CD4-positive, CD25-positive, alpha-beta regulatory T cell (primary cell): ENCODE measurements around the gene PDIK1L. TPM values are rescaled to one million over a fixed set of nuclear protein-coding genes. Genes with fewer than 3 reads are reported as not detected.
A peak's percentile ranks its signal among the peaks of the same experiment; 100 is the strongest.

ENCODE experiments used
- ATAC-seq, 2 donors: fragments of 150-1000 bp; cut with Tn5 transposase; one replicate each; pipeline ENCODE4 v1.10.0; 2021; ENCODE audit warnings: low read depth in 2 of 2, moderate number of reproducible peaks in 2 of 2, moderate library complexity in 1 of 2
- DNase-seq, 3 donors: peaks; one replicate each; pipeline versions ENCODE4 v3.0.0 to v3.0.0-alpha.2; 2012 to 2022; ENCODE audit warnings: mixed read lengths in 1 of 3
- H3K27ac ChIP-seq: one replicate; pipeline ENCODE4 v1.7.0; 2013; ENCODE audit warnings: mild to moderate bottlenecking, low read length; ENCODE audit not compliant: insufficient read depth, poor library complexity, severe bottlenecking
- H3K27me3 ChIP-seq: one replicate; pipeline ENCODE4 v1.7.0; 2013; ENCODE audit warnings: low read length; ENCODE audit not compliant: control insufficient read depth, insufficient read depth
- H3K36me3 ChIP-seq: one replicate; pipeline ENCODE4 v1.7.0; 2013; ENCODE audit warnings: mild to moderate bottlenecking, low read length, moderate library complexity; ENCODE audit not compliant: control insufficient read depth, insufficient read depth
- H3K4me1 ChIP-seq: 2 replicates; pipeline ENCODE4 v1.7.0; 2013; ENCODE audit warnings: mild to moderate bottlenecking, low read length; ENCODE audit not compliant: insufficient read depth, control insufficient read depth, poor library complexity, severe bottlenecking
- H3K4me3 ChIP-seq: one replicate; pipeline ENCODE4 v1.7.0; 2013; ENCODE audit warnings: low read depth, mild to moderate bottlenecking, low read length, moderate library complexity
- H3K9me3 ChIP-seq, 2 experiments: 1 replicate in 1 of 2; 2 replicates in 1 of 2; pipeline ENCODE4 v1.7.0; 2013; ENCODE audit warnings: low read length in 2 of 2, mild to moderate bottlenecking in 1 of 2, moderate library complexity in 1 of 2; ENCODE audit not compliant: control insufficient read depth in 2 of 2
- H3K27ac Mint-ChIP-seq, 3 donors: one replicate each; pipeline ENCODE4 v1.8.0; 2020 to 2022; ENCODE audit warnings: mild to moderate bottlenecking in 3 of 3, mixed read lengths in 3 of 3, moderate library complexity in 2 of 3
- H3K27me3 Mint-ChIP-seq: one replicate; pipeline ENCODE4 v1.8.0; 2022; ENCODE audit warnings: mild to moderate bottlenecking, mixed read lengths
- H3K36me3 Mint-ChIP-seq: one replicate; pipeline ENCODE4 v1.8.0; 2020; ENCODE audit warnings: mixed read lengths
- H3K4me1 Mint-ChIP-seq, 4 donors: one replicate each; pipeline ENCODE4 v1.8.0; 2020 to 2022; ENCODE audit warnings: mixed read lengths in 4 of 4, mild to moderate bottlenecking in 1 of 4
- H3K4me3 Mint-ChIP-seq, 4 donors: one replicate each; pipeline ENCODE4 v1.8.0; 2020 to 2022; ENCODE audit warnings: mild to moderate bottlenecking in 4 of 4, mixed read lengths in 4 of 4, moderate library complexity in 3 of 4
- H3K9me3 Mint-ChIP-seq, 7 donors: one replicate each; pipeline ENCODE4 v1.8.0; 2020 to 2022; ENCODE audit warnings: mixed read lengths in 7 of 7, mild to moderate bottlenecking in 3 of 7, moderate library complexity in 2 of 7
- polyA plus RNA-seq, 4 donors: library from polyadenylated mRNA; unstranded; fragments of 300-500 nt; fragmentation: Illumina TruSeq; gene quantifications; one replicate each; pipeline ENCODE4 v1.2.3, GENCODE V29; 2021
- total RNA-seq: library from RNA; stranded (reverse); gene quantifications from one replicate; pipeline ENCODE4 v1.2.3, GENCODE V29; 2022

Gene PDIK1L
- total and polyA plus RNA-seq, 5 donors from 2014 or later = 5.1 to 11.1 (median 7.0) TPM

GRCh38 chr1:26161415-26162219 lies 50.0 kb downstream of the PDIK1L start:
- DNase-seq = peak in 1 of 3 donors; percentile 56
- peaks cover 50% of the 10 kb centered on the region for H3K27me3 Mint-ChIP-seq
- Histone ChIP-seq H3K27me3 (peaks cover 10% of the 10 kb centered on the region), H3K4me1 (peaks cover 28% of the 10 kb centered on the region), H3K4me3 (no peak overlapping the region), H3K36me3 (no peaks in the 10 kb centered on the region), H3K9me3 (no peaks in the 10 kb centered on the region), H3K27ac (no peak overlapping the region)
- peak; percentile 16 to 37 for ATAC-seq
- H3K9me3 Mint-ChIP-seq = no peaks in the 10 kb centered on the region
- no peaks in the 10 kb centered on the region for H3K36me3 Mint-ChIP-seq
- no peak overlapping the region for H3K27ac Mint-ChIP-seq
- peak overlapping the region in 3 of 4 donors; percentile 66 to 76 (median 72) for H3K4me3 Mint-ChIP-seq
- peaks cover 0 to 20% (median 5%) of the 10 kb centered on the region in 4 donors for H3K4me1 Mint-ChIP-seq

- peak overlapping the region in 3 of 4 donors; percentile 66 to 76 (median 72) for H3K4me3 Mint-ChIP-seq
- H3K9me3 ChIP-seq = no peaks in the 10 kb centered on the region
- H3K4me1 ChIP-seq = peaks cover 26% of the 10 kb centered on the region
- peaks cover 0 to 23% (median 7%) of the 10 kb centered on the region in 4 donors for H3K4me1 Mint-ChIP-seq
- peaks cover 10% of the 10 kb centered on the region for H3K27me3 ChIP-seq
- no peaks in the 10 kb centered on the region for H3K9me3 Mint-ChIP-seq
- H3K4me3 ChIP-seq = no peak overlapping the region
- no peak for ATAC-seq
- H3K27me3 Mint-ChIP-seq = peaks cover 46% of the 10 kb centered on the region
- no peak overlapping the region for H3K27ac Mint-ChIP-seq
- no peaks in the 10 kb centered on the region for H3K36me3 Mint-ChIP-seq
- no peak overlapping the region for H3K27ac ChIP-seq
- no peak for DNase-seq
- H3K36me3 ChIP-seq = no peaks in the 10 kb centered on the region
Observed at GRCh38 chr1:26162220-26162709, 50.6 kb downstream of the PDIK1L start.

GRCh38 chr1:26163684-26164035 lies 52.0 kb downstream of the PDIK1L start:
- Histone ChIP-seq H3K36me3 (no peaks in the 10 kb centered on the region), H3K27ac (no peak overlapping the region), H3K9me3 (no peaks in the 10 kb centered on the region), H3K4me1 (peaks cover 26% of the 10 kb centered on the region), H3K27me3 (peaks cover 10% of the 10 kb centered on the region), H3K4me3 (no peak overlapping the region)
- Mint-ChIP-seq H3K27ac (no peak overlapping the region), H3K4me3 (peak overlapping the region; percentile 46 to 69 (median 62)), H3K36me3 (no peaks in the 10 kb centered on the region), H3K9me3 (no peaks in the 10 kb centered on the region), H3K4me1 (peaks cover 0 to 27% (median 7%) of the 10 kb centered on the region in 4 donors), H3K27me3 (peaks cover 39% of the 10 kb centered on the region)
- ATAC-seq = no peak
- no peak for DNase-seq

DNA sequence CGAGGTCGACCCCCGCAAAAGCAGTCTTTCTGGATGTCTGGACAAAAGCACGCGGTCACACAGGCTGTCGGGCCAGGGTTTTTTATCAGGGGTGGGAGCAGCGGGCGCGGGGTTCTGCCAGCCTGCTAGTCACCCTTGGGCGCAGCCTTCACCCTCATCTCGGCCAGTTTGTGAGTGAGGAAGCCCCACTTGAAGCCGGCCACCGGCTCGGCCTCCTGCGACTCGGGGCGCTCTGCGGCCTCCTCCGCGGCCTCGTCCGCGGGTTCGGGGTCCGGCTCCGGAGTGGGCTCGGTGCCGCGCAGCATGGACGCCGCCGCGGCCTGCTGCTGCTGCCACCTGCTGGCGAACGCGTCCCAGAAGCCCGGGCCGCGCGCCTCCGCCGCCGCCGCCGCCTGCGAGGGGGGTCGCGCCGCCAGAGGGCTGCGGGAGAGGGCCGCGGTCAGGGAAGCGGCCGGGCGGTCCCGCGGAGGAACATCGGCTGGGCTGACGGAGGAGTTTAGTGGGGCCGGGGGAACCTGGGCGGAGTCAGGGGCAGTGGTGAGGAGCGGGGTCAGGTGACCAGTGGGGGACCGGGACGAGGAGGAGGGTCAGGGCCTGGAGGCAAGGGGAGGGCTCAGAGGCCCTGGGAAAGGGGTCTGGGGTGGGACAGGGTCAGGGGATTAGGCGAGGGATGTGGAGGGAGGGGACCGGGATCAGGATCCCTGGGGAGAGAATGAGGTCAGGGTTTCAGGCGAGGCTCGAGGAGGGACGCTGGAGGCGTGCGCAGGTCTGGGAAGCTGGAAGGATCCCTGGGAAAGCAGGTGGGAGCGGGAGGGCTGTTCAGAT lies 52.6 kb downstream of the PDIK1L start:
- H3K27ac Mint-ChIP-seq = no peak overlapping the region
- H3K36me3 Mint-ChIP-seq = no peaks in the 10 kb centered on the region
- DNase-seq (peak; percentile 32 to 59 (median 44)), ATAC-seq (peak; percentile 61 to 65)
- Histone ChIP-seq H3K27me3 (peaks cover 10% of the 10 kb centered on the region), H3K4me1 (peaks cover 26% of the 10 kb centered on the region), H3K36me3 (no peaks in the 10 kb centered on the region), H3K9me3 (no peaks in the 10 kb centered on the region), H3K4me3 (no peak overlapping the region), H3K27ac (no peak overlapping the region)
- no peaks in the 10 kb centered on the region for H3K9me3 Mint-ChIP-seq
- peaks cover 0 to 28% (median 7%) of the 10 kb centered on the region in 4 donors for H3K4me1 Mint-ChIP-seq
- peaks cover 37% of the 10 kb centered on the region for H3K27me3 Mint-ChIP-seq
- peak overlapping the region; percentile 58 to 69 (median 60) for H3K4me3 Mint-ChIP-seq

GRCh38 chr1:26164861-26165842 lies 53.5 kb downstream of the PDIK1L start:
- DNase-seq (no peak), ATAC-seq (no peak)
- H3K4me3 ChIP-seq = no peak overlapping the region
- H3K27ac ChIP-seq = no peak overlapping the region
- peaks cover 10% of the 10 kb centered on the region for H3K27me3 ChIP-seq
- H3K4me1 ChIP-seq = peaks cover 33% of the 10 kb centered on the region
- Mint-ChIP-seq H3K9me3 (no peaks in the 10 kb centered on the region), H3K27ac (peak overlapping the region in 1 of 3 donors; percentile 81), H3K36me3 (no peaks in the 10 kb centered on the region), H3K27me3 (peaks cover 31% of the 10 kb centered on the region), H3K4me3 (peak overlapping the region in 3 of 4 donors; percentile 10 to 62 (median 26)), H3K4me1 (peaks cover 0 to 30% (median 7%) of the 10 kb centered on the region in 4 donors)
- H3K36me3 ChIP-seq = no peaks in the 10 kb centered on the region
- H3K9me3 ChIP-seq = no peaks in the 10 kb centered on the region

DNA sequence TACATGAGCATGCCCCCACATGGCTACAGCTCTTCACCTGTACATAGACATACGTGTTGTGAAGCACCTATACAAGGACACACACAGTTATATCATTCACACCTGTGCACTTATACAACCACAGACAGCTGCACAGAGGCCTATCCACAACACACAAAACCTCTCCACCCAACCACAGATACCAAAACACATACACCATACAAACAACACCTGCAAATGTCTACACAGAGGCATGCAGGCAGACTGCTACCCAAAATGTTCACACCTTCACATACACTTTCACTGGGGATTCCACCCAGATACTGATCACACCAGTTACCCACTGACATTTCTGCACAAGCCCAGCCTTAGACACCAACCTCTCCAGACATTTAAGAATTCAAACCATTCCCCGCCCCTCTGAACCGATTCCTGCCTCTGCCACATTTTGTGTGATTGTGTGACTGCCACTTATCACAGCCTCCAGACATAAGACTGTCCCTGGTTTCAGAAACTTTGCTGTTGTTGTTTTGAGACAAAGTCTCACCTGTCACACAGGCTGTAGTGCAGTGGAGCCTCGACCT lies 55.2 kb downstream of the PDIK1L start:
- Histone ChIP-seq H3K27ac (no peak overlapping the region), H3K27me3 (peaks cover 7% of the 10 kb centered on the region), H3K4me1 (peaks cover 40% of the 10 kb centered on the region), H3K4me3 (no peak overlapping the region), H3K9me3 (no peaks in the 10 kb centered on the region), H3K36me3 (no peaks in the 10 kb centered on the region)
- Mint-ChIP-seq H3K9me3 (no peaks in the 10 kb centered on the region), H3K27me3 (peaks cover 18% of the 10 kb centered on the region), H3K4me1 (peaks cover 0 to 42% (median 12%) of the 10 kb centered on the region in 4 donors), H3K4me3 (peak overlapping the region; percentile 3 to 89 (median 34)), H3K36me3 (no peaks in the 10 kb centered on the region), H3K27ac (peak overlapping the region in 1 of 3 donors; percentile 27)
- DNase-seq = peak in 1 of 3 donors; percentile 39
- ATAC-seq = no peak
